WERI-Rb-1 (cell line): ENCODE results near the gene MC1R.

Source experiments
- DNase-seq: peaks from one replicate; pipeline ENCODE4 v3.0.0-alpha.2; 2020
- H3K27ac ChIP-seq: fragments of 250-450 bp; sonication (Bioruptor Pico); 2 replicates; pipeline ENCODE4 v1.5.1; 2020; ENCODE audit warnings: mild to moderate bottlenecking, moderate library complexity
- H3K27me3 ChIP-seq: fragments of 250-450 bp; sonication (Bioruptor Pico); 2 replicates; pipeline ENCODE4 v1.5.1; 2021; ENCODE audit warnings: mild to moderate bottlenecking, low read depth, moderate library complexity; ENCODE audit not compliant: insufficient read depth, severe bottlenecking
- H3K36me3 ChIP-seq: fragments of 250-450 bp; sonication (Bioruptor Pico); 2 replicates; pipeline ENCODE4 v1.5.1; 2020; ENCODE audit warnings: mild to moderate bottlenecking, moderate library complexity
- H3K4me3 ChIP-seq: 2 replicates; pipeline ENCODE4 v1.5.1; 2011; ENCODE audit warnings: low read depth, mild to moderate bottlenecking, control low read depth, low read length
- H3K9me3 ChIP-seq: fragments of 250-450 bp; sonication (Bioruptor Pico); 2 replicates; pipeline ENCODE4 v1.5.1; 2021; ENCODE audit warnings: mild to moderate bottlenecking, moderate library complexity; ENCODE audit not compliant: severe bottlenecking
- TF ChIP-seq, protein P1 (sequence below): IDR thresholded peaks from 2 replicates; pipeline ENCODE4 v1.5.1; 2011; ENCODE audit warnings: low read depth, mild to moderate bottlenecking, control low read depth, inconsistent platforms, low read length

Gene MC1R

DNA sequence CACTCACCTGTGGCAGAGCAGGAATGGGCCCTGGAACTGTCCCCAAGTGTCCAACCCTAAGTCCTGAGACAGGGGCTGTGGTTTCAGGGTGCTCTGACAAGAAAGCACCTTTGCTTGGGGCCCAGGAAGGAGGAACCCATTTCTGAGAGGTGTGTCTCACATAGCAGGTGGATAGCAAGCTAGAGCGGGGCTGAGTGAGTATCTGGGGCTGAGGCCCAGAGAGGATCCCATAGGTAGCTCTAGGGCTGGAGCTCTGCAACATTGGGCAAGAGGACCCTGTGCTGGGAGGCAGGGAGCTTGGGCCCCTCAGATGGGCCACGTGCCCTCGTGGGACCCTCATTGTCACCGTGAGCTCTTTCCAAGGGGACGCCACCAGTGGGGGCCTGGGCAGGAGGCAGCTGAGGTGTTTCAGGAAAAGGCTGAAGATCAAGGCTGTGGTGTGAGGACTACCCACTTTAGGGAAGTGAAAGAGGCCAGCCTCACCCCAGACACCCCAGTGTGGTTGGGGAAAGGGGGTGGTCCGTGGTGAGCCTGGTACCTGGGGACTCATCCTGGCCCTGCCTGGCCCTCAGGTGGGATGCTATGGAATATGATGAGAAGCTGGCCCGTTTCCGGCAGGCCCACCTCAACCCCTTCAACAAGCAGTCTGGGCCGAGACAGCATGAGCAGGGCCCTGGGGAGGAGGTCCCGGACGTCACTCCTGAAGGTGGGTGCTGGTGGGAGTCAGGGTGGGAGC is 35.2 kb downstream of the MC1R start:
- no peak overlapping the region for H3K27ac ChIP-seq
- TF ChIP-seq, protein P1, sequence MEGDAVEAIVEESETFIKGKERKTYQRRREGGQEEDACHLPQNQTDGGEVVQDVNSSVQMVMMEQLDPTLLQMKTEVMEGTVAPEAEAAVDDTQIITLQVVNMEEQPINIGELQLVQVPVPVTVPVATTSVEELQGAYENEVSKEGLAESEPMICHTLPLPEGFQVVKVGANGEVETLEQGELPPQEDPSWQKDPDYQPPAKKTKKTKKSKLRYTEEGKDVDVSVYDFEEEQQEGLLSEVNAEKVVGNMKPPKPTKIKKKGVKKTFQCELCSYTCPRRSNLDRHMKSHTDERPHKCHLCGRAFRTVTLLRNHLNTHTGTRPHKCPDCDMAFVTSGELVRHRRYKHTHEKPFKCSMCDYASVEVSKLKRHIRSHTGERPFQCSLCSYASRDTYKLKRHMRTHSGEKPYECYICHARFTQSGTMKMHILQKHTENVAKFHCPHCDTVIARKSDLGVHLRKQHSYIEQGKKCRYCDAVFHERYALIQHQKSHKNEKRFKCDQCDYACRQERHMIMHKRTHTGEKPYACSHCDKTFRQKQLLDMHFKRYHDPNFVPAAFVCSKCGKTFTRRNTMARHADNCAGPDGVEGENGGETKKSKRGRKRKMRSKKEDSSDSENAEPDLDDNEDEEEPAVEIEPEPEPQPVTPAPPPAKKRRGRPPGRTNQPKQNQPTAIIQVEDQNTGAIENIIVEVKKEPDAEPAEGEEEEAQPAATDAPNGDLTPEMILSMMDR, result no peak
- H3K27me3 ChIP-seq, result no peaks in the 10 kb centered on the region
- DNase-seq, result no peak
- H3K36me3 ChIP-seq, result peaks cover under 1% of the 10 kb centered on the region; the same call in 1 of the 2 replicates
- no peak overlapping the region for H3K4me3 ChIP-seq
- no peaks in the 10 kb centered on the region for H3K9me3 ChIP-seq

DNA sequence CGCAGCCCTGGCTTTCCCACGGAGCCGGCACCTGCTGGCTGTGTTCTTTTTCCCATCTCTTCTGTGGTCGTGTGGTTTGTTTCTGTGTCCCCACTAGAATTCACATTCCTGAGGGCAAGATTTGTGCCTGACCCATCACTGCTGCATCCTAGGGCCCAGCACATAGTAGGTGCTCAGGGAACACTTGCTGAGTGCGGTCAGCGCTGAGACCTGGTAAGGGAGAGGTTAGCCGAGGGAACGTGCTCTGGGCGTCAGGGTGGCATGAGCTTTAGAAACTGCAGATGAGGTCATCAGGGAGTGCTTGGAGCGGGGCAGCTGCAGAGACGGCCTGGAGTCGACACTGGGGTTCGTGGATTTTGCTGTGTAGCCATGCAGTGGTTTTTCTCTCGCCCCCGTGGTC is 35.8 kb downstream of the MC1R start:
- no peaks in the 10 kb centered on the region for H3K9me3 ChIP-seq
- TF ChIP-seq, protein P1, result no peak
- no peak overlapping the region for H3K27ac ChIP-seq
- no peak overlapping the region for H3K4me3 ChIP-seq
- DNase-seq, result no peak
- no peaks in the 10 kb centered on the region for H3K27me3 ChIP-seq
- H3K36me3 ChIP-seq, result peaks cover 3% of the 10 kb centered on the region; the same call in 1 of the 2 replicates

DNA sequence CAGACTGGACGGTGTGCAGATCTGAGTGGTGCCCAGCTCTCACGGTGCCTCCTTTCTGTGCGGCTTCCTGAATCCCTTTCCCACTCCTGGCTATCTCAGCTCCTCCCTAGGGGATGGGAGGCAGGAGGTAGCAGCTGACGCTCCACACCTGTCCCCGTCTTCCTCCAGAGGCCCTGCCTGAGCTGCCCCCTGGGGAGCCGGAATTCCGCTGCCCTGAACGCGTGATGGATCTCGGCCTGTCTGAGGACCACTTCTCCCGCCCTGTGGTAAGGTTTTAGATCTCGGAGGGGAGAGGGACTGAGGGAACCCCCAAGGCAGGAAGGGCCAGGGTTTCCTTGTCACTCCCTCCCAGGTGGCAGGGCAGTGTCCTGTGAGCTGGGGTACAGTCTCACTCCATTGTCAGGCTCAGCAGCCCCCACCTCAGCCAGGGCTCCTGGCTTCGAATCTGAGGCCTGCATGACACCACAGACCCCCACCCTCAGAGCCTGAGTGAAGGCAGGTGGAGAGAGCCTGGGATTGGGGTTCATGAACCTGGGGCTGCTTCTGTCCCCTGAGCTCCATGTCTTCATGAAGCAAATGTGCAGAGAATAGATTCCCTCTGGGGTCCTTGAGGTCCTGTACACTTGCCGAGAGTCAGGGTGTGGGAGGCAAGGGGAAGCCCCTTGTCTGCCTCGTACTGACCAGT is 36.5 kb downstream of the MC1R start:
- Histone ChIP-seq H3K27ac (no peak overlapping the region), H3K27me3 (no peaks in the 10 kb centered on the region), H3K36me3 (peaks cover 3% of the 10 kb centered on the region; the same call in 1 of the 2 replicates), H3K9me3 (no peaks in the 10 kb centered on the region), H3K4me3 (no peak overlapping the region)
- DNase-seq, result no peak
- TF ChIP-seq, protein P1, result no peak

DNA sequence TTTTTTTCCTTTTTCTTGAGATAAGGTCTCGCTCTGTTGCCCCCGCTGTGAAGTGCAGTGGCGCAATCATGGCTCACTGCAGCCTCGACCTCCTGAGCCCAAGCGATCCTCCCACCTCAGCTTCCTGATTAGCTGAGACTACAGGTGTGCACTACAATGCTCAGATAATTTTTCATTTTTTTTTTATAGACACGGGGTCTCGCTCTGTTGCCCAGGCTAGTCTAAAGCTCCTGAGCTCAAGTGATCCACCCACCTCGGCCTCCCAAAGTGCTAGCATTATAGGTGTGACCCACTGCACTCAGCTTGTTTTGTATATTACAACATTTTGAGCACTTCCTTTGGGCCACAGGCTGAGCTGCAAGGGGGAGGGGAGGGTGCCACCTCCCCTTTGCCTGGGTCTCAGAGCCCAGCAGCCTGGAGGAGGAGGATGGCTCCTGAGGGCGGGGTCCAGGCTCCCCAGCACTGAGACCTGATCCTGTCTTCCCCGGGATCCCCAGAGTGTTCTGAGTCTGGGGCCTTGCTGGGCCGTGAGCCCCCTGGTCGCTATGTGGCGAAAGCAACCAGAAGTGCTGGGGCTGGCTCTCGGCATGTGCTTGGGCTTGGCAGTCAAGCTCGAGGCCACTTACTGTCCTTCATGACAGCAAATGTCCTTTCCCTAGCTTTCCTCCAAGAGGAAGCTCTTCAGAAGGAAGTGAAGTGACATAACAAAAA is 38.0 kb downstream of the MC1R start:
- H3K4me3 ChIP-seq, result no peak overlapping the region
- DNase-seq, result no peak
- no peak overlapping the region for H3K27ac ChIP-seq
- H3K9me3 ChIP-seq, result no peaks in the 10 kb centered on the region
- TF ChIP-seq, protein P1, result no peak
- H3K27me3 ChIP-seq, result no peaks in the 10 kb centered on the region
- H3K36me3 ChIP-seq, result peaks cover 3% of the 10 kb centered on the region; the same call in 1 of the 2 replicates

DNA sequence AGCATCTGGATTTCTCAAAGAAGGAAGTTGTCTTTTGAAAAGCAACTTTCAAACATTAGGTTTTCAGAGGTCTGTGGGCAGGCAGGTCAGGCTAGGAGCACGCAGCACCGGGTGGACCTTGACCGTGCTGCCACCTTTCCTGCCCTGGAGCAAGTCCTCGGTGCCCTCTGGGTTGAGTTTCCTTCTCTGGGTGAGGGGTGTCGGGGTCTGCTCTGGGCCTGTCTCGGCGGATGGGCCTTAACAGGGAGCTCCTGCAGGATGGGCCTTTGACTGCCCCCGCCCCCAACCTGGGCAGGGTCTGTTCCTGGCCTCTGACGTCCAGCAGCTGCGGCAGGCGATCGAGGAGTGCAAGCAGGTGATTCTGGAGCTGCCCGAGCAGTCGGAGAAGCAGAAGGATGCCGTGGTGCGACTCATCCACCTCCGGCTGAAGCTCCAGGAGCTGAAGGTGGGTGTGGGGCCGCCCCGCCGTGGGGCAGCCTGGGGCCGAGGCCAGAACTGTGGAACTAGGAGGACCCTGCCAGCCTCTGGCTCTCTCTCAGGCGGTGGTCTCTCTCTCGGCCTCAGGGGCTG is 38.6 kb downstream of the MC1R start:
- peaks cover 3% of the 10 kb centered on the region; the same call in 1 of the 2 replicates for H3K36me3 ChIP-seq
- H3K27ac ChIP-seq, result no peak overlapping the region
- no peaks in the 10 kb centered on the region for H3K9me3 ChIP-seq
- TF ChIP-seq, protein P1, result no peak
- H3K4me3 ChIP-seq, result no peak overlapping the region
- DNase-seq, result no peak
- H3K27me3 ChIP-seq, result no peaks in the 10 kb centered on the region
